Trophoblast cell (in vitro differentiated cells and primary cell): ENCODE measurements around the gene HIC2.
"Not testable (repeated sequence)": the region's sequence is repeated elsewhere in the genome, so short reads cannot be mapped to it uniquely, and the experiment has no call there.

ENCODE experiments used
- DNase-seq, 2 donors: peaks; one replicate each; pipeline ENCODE4 v3.0.0-alpha.2; 2016
- H2AFZ ChIP-seq: 2 replicates; pipeline ENCODE4 v1.6.1; 2013; ENCODE audit warnings: low read length, moderate library complexity, mild to moderate bottlenecking; ENCODE audit not compliant: insufficient read depth, poor library complexity
- H2AK5ac ChIP-seq: 2 replicates; pipeline ENCODE4 v1.6.1; 2013; ENCODE audit warnings: mild to moderate bottlenecking, low read length
- H2BK120ac ChIP-seq: 2 replicates; pipeline ENCODE4 v1.6.1; 2013; ENCODE audit warnings: low read length, mild to moderate bottlenecking, moderate library complexity; ENCODE audit not compliant: insufficient read depth, poor library complexity
- H2BK12ac ChIP-seq: 2 replicates; pipeline ENCODE4 v1.6.1; 2013; ENCODE audit warnings: mild to moderate bottlenecking, low read length, moderate library complexity
- H2BK5ac ChIP-seq: 2 replicates; pipeline ENCODE4 v1.6.1; 2013; ENCODE audit warnings: low read length, low read depth, moderate library complexity, mild to moderate bottlenecking; ENCODE audit not compliant: poor library complexity
- H3K14ac ChIP-seq: 2 replicates; pipeline ENCODE4 v1.6.1; 2013; ENCODE audit warnings: mild to moderate bottlenecking, low read length
- H3K18ac ChIP-seq: 2 replicates; pipeline ENCODE4 v1.6.1; 2013; ENCODE audit warnings: mild to moderate bottlenecking, low read length
- H3K23ac ChIP-seq: 2 replicates; pipeline ENCODE4 v1.6.1; 2013; ENCODE audit warnings: low read length
- H3K27ac ChIP-seq: 2 replicates; pipeline ENCODE4 v1.5.1; 2013; ENCODE audit warnings: low read depth, mild to moderate bottlenecking, inconsistent platforms, low read length, moderate library complexity
- H3K27me3 ChIP-seq: 2 replicates; pipeline ENCODE4 v1.6.1; 2013; ENCODE audit warnings: inconsistent platforms, mild to moderate bottlenecking, low read length, moderate library complexity; ENCODE audit not compliant: insufficient read depth
- H3K36me3 ChIP-seq, 2 experiments: 1 replicate in 1 of 2; 2 replicates in 1 of 2; pipeline ENCODE4 v1.6.1; 2013; ENCODE audit warnings: low read length in 2 of 2, mild to moderate bottlenecking in 2 of 2, moderate library complexity in 1 of 2; ENCODE audit not compliant: insufficient read depth in 2 of 2, control insufficient read depth in 1 of 2
- H3K4ac ChIP-seq: 2 replicates; pipeline ENCODE4 v1.6.1; 2013; ENCODE audit warnings: low read depth, mild to moderate bottlenecking, low read length, moderate library complexity
- H3K4me1 ChIP-seq, 2 experiments: 1 replicate in 1 of 2; 2 replicates in 1 of 2; pipeline ENCODE4 v1.6.1; 2013; ENCODE audit warnings: low read length in 2 of 2, mild to moderate bottlenecking in 2 of 2, moderate library complexity in 1 of 2; ENCODE audit not compliant: insufficient read depth in 2 of 2, control insufficient read depth in 1 of 2
- H3K4me2 ChIP-seq: 2 replicates; pipeline ENCODE4 v1.6.1; 2013; ENCODE audit warnings: inconsistent platforms, mild to moderate bottlenecking, low read length, moderate library complexity
- H3K4me3 ChIP-seq: 2 replicates; pipeline ENCODE4 v1.5.1; 2013; ENCODE audit warnings: mild to moderate bottlenecking, low read depth, low read length, inconsistent platforms
- H3K79me1 ChIP-seq: one replicate; pipeline ENCODE4 v1.6.1; 2013; ENCODE audit warnings: low read length
- H3K79me2 ChIP-seq: 2 replicates; pipeline ENCODE4 v1.6.1; 2013; ENCODE audit warnings: low read length, mild to moderate bottlenecking; ENCODE audit not compliant: control insufficient read depth, insufficient read depth, poor library complexity
- H3K9ac ChIP-seq: 2 replicates; pipeline ENCODE4 v1.6.1; 2013; ENCODE audit warnings: mild to moderate bottlenecking, low read length
- H3K9me3 ChIP-seq: 2 replicates; pipeline ENCODE4 v1.6.1; 2013; ENCODE audit warnings: low read depth, mild to moderate bottlenecking, control low read depth, inconsistent platforms, low read length; ENCODE audit not compliant: insufficient read depth
- H4K12ac ChIP-seq: 2 replicates; pipeline ENCODE4 v1.6.1; 2013; ENCODE audit warnings: low read depth, mild to moderate bottlenecking, low read length, moderate library complexity
- H4K8ac ChIP-seq: 2 replicates; pipeline ENCODE4 v1.6.1; 2013; ENCODE audit warnings: low read depth, mild to moderate bottlenecking, low read length, moderate library complexity
- H4K91ac ChIP-seq: one replicate; pipeline ENCODE4 v1.6.1; 2013; ENCODE audit warnings: low read depth, mild to moderate bottlenecking, low read length, moderate library complexity
- WGBS: extraction: QIAGEN DNeasy Blood & Tissue Kit; methylation state at CpG from one replicate; pipeline ENCODE4 v1.1.7; 2013; ENCODE audit warnings: missing lambda C conversion rate; ENCODE audit not compliant: insufficient read length, insufficient coverage; ENCODE audit errors: extremely low coverage; 5-methylcytosine and 5-hydroxymethylcytosine counted together

Gene HIC2

GRCh38 chr22:21416375-21416774 is 796 bp upstream of the HIC2 start:
- H2AFZ ChIP-seq, H3K4me2 ChIP-seq, H3K36me3 ChIP-seq, H3K79me1 ChIP-seq, H3K4me3 ChIP-seq, H2BK12ac ChIP-seq, H3K9ac ChIP-seq, H3K4me1 ChIP-seq, H3K27ac ChIP-seq, H4K12ac ChIP-seq, H3K18ac ChIP-seq, H2AK5ac ChIP-seq, H3K79me2 ChIP-seq, DNase-seq, H3K27me3 ChIP-seq, H3K9me3 ChIP-seq, H2BK120ac ChIP-seq, H3K23ac ChIP-seq, H3K4ac ChIP-seq, H2BK5ac ChIP-seq: not testable (repeated sequence)
- H4K8ac ChIP-seq, result peak overlapping the region; percentile 77
- no CpG with 5 or more reads among the region's 25 CpGs for WGBS
- H3K14ac ChIP-seq, result peak overlapping the region; percentile 74
- H4K91ac ChIP-seq, result peak overlapping the region; percentile 37

GRCh38 chr22:21417853-21418252 is 682 bp downstream of the HIC2 start:
- H3K18ac ChIP-seq, H3K14ac ChIP-seq, H3K79me2 ChIP-seq, H3K36me3 ChIP-seq, H3K4ac ChIP-seq, H3K9me3 ChIP-seq, H4K12ac ChIP-seq, H2BK12ac ChIP-seq, DNase-seq, H2AFZ ChIP-seq, H3K79me1 ChIP-seq, H3K23ac ChIP-seq, H3K9ac ChIP-seq, H4K8ac ChIP-seq, H2BK5ac ChIP-seq, H2BK120ac ChIP-seq, H3K27me3 ChIP-seq, H3K4me1 ChIP-seq, H2AK5ac ChIP-seq: not testable (repeated sequence)
- Histone ChIP-seq H3K27ac (peak overlapping the region; percentile 65), H4K91ac (peak overlapping the region; percentile 51), H3K4me3 (peak overlapping the region; percentile 79), H3K4me2 (peak overlapping the region; percentile 52)
- WGBS, result no CpG with 5 or more reads among the region's 33 CpGs

- no CpG with 5 or more reads among the region's 15 CpGs for WGBS
- H2BK120ac ChIP-seq, H3K9me3 ChIP-seq: not testable (repeated sequence)
Measured at GRCh38 chr22:21418974-21419638, 1.9 kb downstream of the HIC2 start.

GRCh38 chr22:21420180-21420763 is 3.1 kb downstream of the HIC2 start:
- not testable (repeated sequence) for H3K4me1 ChIP-seq, H4K91ac ChIP-seq, H3K9me3 ChIP-seq, H2AK5ac ChIP-seq, H3K79me2 ChIP-seq, H3K27me3 ChIP-seq, H3K4me2 ChIP-seq, H2BK120ac ChIP-seq, H4K12ac ChIP-seq, H3K4me3 ChIP-seq, H3K79me1 ChIP-seq, H3K4ac ChIP-seq, H3K36me3 ChIP-seq, H3K14ac ChIP-seq, H4K8ac ChIP-seq, DNase-seq, H3K23ac ChIP-seq, H3K9ac ChIP-seq, H3K18ac ChIP-seq, H3K27ac ChIP-seq, H2BK12ac ChIP-seq, H2BK5ac ChIP-seq, H2AFZ ChIP-seq
- no CpG with 5 or more reads among the region's 19 CpGs for WGBS

More at GRCh38 chr22:21418974-21419638, 1.9 kb downstream of the HIC2 start:
- H3K4ac ChIP-seq, H2AK5ac ChIP-seq, H2AFZ ChIP-seq, DNase-seq, H4K8ac ChIP-seq, H4K12ac ChIP-seq, H3K18ac ChIP-seq, H3K4me3 ChIP-seq, H2BK12ac ChIP-seq, H3K23ac ChIP-seq, H3K27me3 ChIP-seq, H3K79me2 ChIP-seq, H3K79me1 ChIP-seq, H3K4me1 ChIP-seq, H3K9ac ChIP-seq, H4K91ac ChIP-seq, H3K36me3 ChIP-seq: not testable (repeated sequence)
- H3K14ac ChIP-seq, result peak overlapping the region; percentile 70
- H2BK5ac ChIP-seq, result peak overlapping the region; percentile 56
- peak overlapping the region; percentile 67 for H3K27ac ChIP-seq
- peak overlapping the region; percentile 23 for H3K4me2 ChIP-seq
